Effector memory CD8-positive, alpha-beta T cell (primary cell): Measurements from ENCODE around the gene B3GNT7.

Source experiments
- ATAC-seq: fragments of 150-1000 bp; cut with Tn5 transposase; replicated peaks from 2 replicates; pipeline ENCODE4 v1.10.0; 2021; ENCODE audit warnings: mild to moderate bottlenecking, moderate library complexity
- DNase-seq, 3 experiments: peaks; one replicate each; pipeline ENCODE4 v3.0.0; 2021
- H3K27ac Mint-ChIP-seq, 2 donors: one replicate each; pipeline ENCODE4 v1.8.0; 2022; ENCODE audit warnings: mild to moderate bottlenecking in 2 of 2, mixed read lengths in 2 of 2, moderate library complexity in 2 of 2
- H3K27me3 Mint-ChIP-seq, 2 donors: one replicate each; pipeline ENCODE4 v1.8.0; 2022; ENCODE audit warnings: mixed read lengths in 2 of 2
- H3K36me3 Mint-ChIP-seq: one replicate; pipeline ENCODE4 v1.8.0; 2022; ENCODE audit warnings: mild to moderate bottlenecking, moderate library complexity, mixed read lengths; ENCODE audit not compliant: insufficient read depth
- H3K4me1 Mint-ChIP-seq, 2 donors: one replicate each; pipeline ENCODE4 v1.8.0; 2022; ENCODE audit warnings: low read depth in 2 of 2, mixed read lengths in 2 of 2
- H3K4me3 Mint-ChIP-seq, 2 donors: one replicate each; pipeline ENCODE4 v1.8.0; 2022; ENCODE audit warnings: mild to moderate bottlenecking in 2 of 2, mixed read lengths in 2 of 2, moderate library complexity in 2 of 2
- H3K9me3 Mint-ChIP-seq, 2 donors: one replicate each; pipeline ENCODE4 v1.8.0; 2022; ENCODE audit warnings: mixed read lengths in 2 of 2

The B3GNT7 gene

GRCh38 chr2:231359441-231359840, 36.1 kb upstream of the B3GNT7 start:
- Mint-ChIP-seq H3K27me3 (peaks cover 5 to 16% of the 10 kb centered on the region in 2 donors), H3K9me3 (no peaks in the 10 kb centered on the region), H3K4me1 (peaks cover 11 to 16% of the 10 kb centered on the region in 2 donors), H3K36me3 (no peaks in the 10 kb centered on the region), H3K27ac (no peak overlapping the region), H3K4me3 (no peak overlapping the region)
- no peak for ATAC-seq
- no peak for DNase-seq

GRCh38 chr2:231359948-231360347, 35.6 kb upstream of the B3GNT7 start:
- Mint-ChIP-seq H3K4me1 (peaks cover 11 to 18% of the 10 kb centered on the region in 2 donors), H3K36me3 (no peaks in the 10 kb centered on the region), H3K4me3 (no peak overlapping the region), H3K9me3 (no peaks in the 10 kb centered on the region), H3K27me3 (peaks cover 5 to 16% of the 10 kb centered on the region in 2 donors), H3K27ac (no peak overlapping the region)
- ATAC-seq (no peak), DNase-seq (no peak)

GRCh38 chr2:231360401-231360800, 35.1 kb upstream of the B3GNT7 start:
- Mint-ChIP-seq H3K36me3 (no peaks in the 10 kb centered on the region), H3K27ac (no peak overlapping the region), H3K4me3 (no peak overlapping the region), H3K27me3 (peaks cover 5 to 16% of the 10 kb centered on the region in 2 donors), H3K9me3 (no peaks in the 10 kb centered on the region), H3K4me1 (peaks cover 11 to 18% of the 10 kb centered on the region in 2 donors)
- ATAC-seq (no peak), DNase-seq (no peak)

- Mint-ChIP-seq H3K27me3 (peaks cover under 1 to 16% of the 10 kb centered on the region in 2 donors), H3K4me3 (no peak overlapping the region), H3K4me1 (peaks cover 11 to 18% of the 10 kb centered on the region in 2 donors), H3K27ac (no peak overlapping the region), H3K36me3 (no peaks in the 10 kb centered on the region), H3K9me3 (no peaks in the 10 kb centered on the region)
- DNase-seq = no peak
- no peak for ATAC-seq
Measured at GRCh38 chr2:231360881-231361371, 34.6 kb upstream of the B3GNT7 start.

GRCh38 chr2:231361701-231362554, 33.6 kb upstream of the B3GNT7 start:
- Mint-ChIP-seq H3K9me3 (no peaks in the 10 kb centered on the region), H3K36me3 (no peaks in the 10 kb centered on the region), H3K27ac (peak overlapping the region; percentile 81 to 89), H3K4me1 (peaks cover 11 to 18% of the 10 kb centered on the region in 2 donors), H3K4me3 (no peak overlapping the region), H3K27me3 (peaks cover 0 to 16% of the 10 kb centered on the region in 2 donors)
- DNase-seq (peak in 1 of 3 experiments; percentile 4), ATAC-seq (peak; percentile 87)

- Mint-ChIP-seq H3K27ac (peak overlapping the region; percentile 81 to 89), H3K36me3 (no peaks in the 10 kb centered on the region)
- peak; percentile 36 for ATAC-seq
Measured at GRCh38 chr2:231362555-231363184, 32.8 kb upstream of the B3GNT7 start.

GRCh38 chr2:231364061-231364460, 31.4 kb upstream of the B3GNT7 start:
- ATAC-seq (no peak), DNase-seq (no peak)
- Mint-ChIP-seq H3K27me3 (peaks cover 0 to 16% of the 10 kb centered on the region in 2 donors), H3K4me3 (no peak overlapping the region), H3K36me3 (no peaks in the 10 kb centered on the region), H3K4me1 (peaks cover 11 to 20% of the 10 kb centered on the region in 2 donors), H3K27ac (no peak overlapping the region), H3K9me3 (no peaks in the 10 kb centered on the region)

More at GRCh38 chr2:231362555-231363184, 32.8 kb upstream of the B3GNT7 start:
- Mint-ChIP-seq H3K4me1 (peaks cover 11 to 18% of the 10 kb centered on the region in 2 donors), H3K4me3 (peak overlapping the region in 1 of 2 donors; percentile 17), H3K27me3 (peaks cover 0 to 16% of the 10 kb centered on the region in 2 donors), H3K9me3 (no peaks in the 10 kb centered on the region)
- DNase-seq = no peak

GRCh38 chr2:231364961-231365810, 30.3 kb upstream of the B3GNT7 start:
- no peak for ATAC-seq
- DNase-seq = no peak
- peaks cover 11 to 20% of the 10 kb centered on the region in 2 donors for H3K4me1 Mint-ChIP-seq
- peaks cover 0 to 16% of the 10 kb centered on the region in 2 donors for H3K27me3 Mint-ChIP-seq
- H3K27ac Mint-ChIP-seq = no peak overlapping the region
- H3K4me3 Mint-ChIP-seq = no peak overlapping the region
- H3K9me3 Mint-ChIP-seq = no peaks in the 10 kb centered on the region
- no peaks in the 10 kb centered on the region for H3K36me3 Mint-ChIP-seq

- Mint-ChIP-seq H3K27ac (no peak overlapping the region), H3K36me3 (no peaks in the 10 kb centered on the region), H3K27me3 (peaks cover 0 to 11% of the 10 kb centered on the region in 2 donors), H3K4me3 (no peak overlapping the region), H3K9me3 (no peaks in the 10 kb centered on the region), H3K4me1 (peaks cover 6 to 13% of the 10 kb centered on the region in 2 donors)
- no peak for ATAC-seq
- DNase-seq = no peak
Measured at GRCh38 chr2:231367178-231367577, 28.3 kb upstream of the B3GNT7 start.

GRCh38 chr2:231369580-231370428, 25.7 kb upstream of the B3GNT7 start:
- Mint-ChIP-seq H3K27me3 (no peaks in the 10 kb centered on the region), H3K27ac (no peak overlapping the region), H3K9me3 (no peaks in the 10 kb centered on the region), H3K4me3 (no peak overlapping the region), H3K36me3 (no peaks in the 10 kb centered on the region), H3K4me1 (peaks cover 0 to 3% of the 10 kb centered on the region in 2 donors)
- ATAC-seq (no peak), DNase-seq (no peak)

GRCh38 chr2:231370429-231370748, 25.1 kb upstream of the B3GNT7 start:
- H3K4me3 Mint-ChIP-seq = no peak overlapping the region

GRCh38 chr2:231370749-231371429, 24.6 kb upstream of the B3GNT7 start:
- DNase-seq (no peak), ATAC-seq (no peak)
- peaks cover 0 to 2% of the 10 kb centered on the region in 2 donors for H3K4me1 Mint-ChIP-seq
- no peak overlapping the region for H3K4me3 Mint-ChIP-seq
- no peaks in the 10 kb centered on the region for H3K9me3 Mint-ChIP-seq
- no peaks in the 10 kb centered on the region for H3K27me3 Mint-ChIP-seq
- no peaks in the 10 kb centered on the region for H3K36me3 Mint-ChIP-seq
- no peak overlapping the region for H3K27ac Mint-ChIP-seq

More at GRCh38 chr2:231370429-231370748, 25.1 kb upstream of the B3GNT7 start:
- Mint-ChIP-seq H3K36me3 (no peaks in the 10 kb centered on the region), H3K27ac (no peak overlapping the region), H3K9me3 (no peaks in the 10 kb centered on the region), H3K27me3 (no peaks in the 10 kb centered on the region), H3K4me1 (peaks cover 0 to 2% of the 10 kb centered on the region in 2 donors)
- ATAC-seq = no peak
- DNase-seq = no peak
